ENCODE data around the gene PLEKHA6.

The PLEKHA6 gene

DNA sequence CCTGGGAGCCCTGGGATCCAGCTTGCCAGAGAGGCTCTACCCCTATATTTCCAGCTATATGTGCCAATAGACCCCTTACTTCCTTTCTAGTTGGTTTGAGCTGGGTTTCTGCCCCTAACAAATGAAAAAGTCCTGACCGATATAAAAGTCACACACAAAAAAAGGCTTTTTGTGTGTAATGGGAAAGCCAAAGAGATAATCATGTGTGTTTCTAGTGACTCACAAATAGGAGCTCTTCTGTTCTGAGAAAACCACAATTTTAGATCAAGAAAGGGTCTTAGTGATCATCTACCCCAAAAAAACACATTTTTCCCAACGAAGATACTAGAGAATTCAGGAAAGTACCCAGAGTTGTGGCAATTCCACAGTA lies 23.0 kb upstream of the PLEKHA6 start:
- no peak for DNase-seq

DNA sequence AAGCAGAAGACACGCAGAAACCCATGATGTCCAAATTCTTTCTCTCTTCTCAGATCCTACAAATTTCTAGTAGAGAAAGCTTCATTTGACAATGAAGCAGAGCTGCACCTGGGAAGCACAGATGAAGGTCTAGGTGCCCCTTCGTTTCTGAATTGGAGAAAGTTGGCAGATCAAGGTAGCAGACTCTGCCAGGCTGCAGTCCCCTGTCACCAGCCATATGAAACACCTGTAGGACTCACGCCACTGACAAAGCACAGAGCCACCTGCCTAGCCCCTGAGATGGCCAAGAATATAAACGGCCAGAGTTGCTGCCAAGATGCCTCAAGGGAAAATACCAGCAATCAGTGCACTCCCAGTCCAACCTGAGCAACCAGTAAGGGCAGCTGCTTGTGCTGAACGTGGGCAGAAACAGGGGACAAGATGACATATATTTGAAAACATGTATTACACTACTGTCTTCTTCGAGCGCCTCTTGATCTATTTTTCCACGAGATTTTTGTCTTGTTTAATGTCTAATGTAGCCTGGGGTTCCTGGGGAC lies 20.6 kb upstream of the PLEKHA6 start:
- DNase-seq: no peak

DNA sequence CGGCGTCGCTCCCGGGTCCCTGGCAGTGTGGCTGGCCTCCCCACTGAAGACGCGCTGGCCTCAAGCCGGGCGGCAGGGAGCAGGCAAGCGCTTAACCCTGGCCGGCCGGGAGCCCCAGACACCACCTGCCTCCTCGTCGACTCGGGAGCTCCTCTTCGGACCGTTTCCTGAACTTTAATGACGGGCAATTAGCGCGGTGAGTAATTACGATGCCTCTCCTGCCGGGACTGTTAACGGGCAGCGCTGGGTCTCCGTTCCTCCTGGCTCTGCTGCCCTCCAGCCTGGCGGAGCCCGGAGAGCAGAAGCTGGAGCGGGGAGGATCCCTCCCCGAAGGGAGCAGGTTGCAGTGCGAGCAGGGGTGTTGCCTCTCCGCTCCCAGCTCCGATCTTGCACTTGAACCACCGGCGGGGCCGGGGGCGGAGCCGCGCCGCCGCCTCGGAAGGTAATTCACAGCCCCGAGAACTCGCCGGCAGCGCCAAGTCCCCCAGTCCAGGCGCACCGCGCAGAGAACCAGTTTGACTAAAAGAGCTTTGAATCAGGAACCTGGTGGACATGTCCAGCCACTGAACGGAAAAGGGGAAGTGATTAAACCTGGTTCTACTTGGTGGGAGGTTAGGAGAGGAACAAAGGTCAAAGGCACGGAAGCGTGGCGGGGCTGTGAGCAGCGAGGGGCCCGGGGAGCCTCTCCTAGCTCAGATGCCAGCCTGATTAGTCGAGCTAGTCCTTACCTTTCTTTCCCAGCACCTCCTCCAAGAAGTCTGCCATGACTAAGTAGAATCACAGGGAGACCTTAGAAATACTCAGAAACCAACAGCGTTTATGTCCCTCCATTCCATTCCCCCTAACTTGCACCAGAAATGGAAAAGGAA lies 18.3 kb upstream of the PLEKHA6 start:
- peak; percentile 15 for DNase-seq

DNA sequence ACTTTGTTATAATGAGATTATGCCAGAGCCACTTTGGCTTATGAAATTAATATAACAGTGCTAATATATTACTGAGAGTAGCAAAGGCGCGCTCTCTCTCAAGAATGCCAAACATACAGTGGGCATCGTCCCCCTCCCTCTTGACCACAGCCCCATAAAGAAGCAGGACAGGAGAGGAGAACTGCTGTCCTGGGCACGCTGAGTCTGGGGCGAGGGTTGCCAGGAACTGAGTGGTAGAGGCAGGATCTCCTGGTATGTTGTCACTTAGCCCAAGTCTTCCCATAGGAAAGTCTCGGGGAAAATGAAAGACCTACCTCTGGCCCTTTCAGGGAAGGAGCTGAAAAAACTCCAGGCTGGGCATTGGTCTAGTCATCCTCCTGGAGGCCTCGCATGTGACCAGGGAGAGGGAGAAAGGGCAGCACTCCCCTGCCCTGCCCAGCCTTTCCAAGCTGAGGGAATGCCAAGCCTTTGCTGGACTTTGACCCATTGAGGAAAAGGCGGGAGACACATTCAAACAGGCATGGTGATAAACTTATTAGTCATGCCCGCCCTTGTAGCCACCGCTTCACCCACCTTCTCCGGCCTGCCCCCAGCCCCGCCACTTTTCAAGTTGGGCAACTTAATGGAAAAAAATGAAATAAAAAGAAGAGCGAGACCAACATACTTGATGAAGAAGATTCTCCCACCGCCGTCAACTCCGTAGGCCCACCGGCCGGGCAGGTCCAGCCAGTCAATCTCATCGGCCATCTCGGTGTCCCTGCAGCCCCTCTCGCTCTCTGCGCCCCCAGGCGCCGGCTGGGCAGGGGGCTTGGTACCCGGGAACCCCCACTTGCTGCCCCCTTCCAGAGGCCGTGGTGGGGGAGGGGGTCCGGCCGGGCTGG lies 17.4 kb upstream of the PLEKHA6 start:
- DNase-seq: no peak

DNA sequence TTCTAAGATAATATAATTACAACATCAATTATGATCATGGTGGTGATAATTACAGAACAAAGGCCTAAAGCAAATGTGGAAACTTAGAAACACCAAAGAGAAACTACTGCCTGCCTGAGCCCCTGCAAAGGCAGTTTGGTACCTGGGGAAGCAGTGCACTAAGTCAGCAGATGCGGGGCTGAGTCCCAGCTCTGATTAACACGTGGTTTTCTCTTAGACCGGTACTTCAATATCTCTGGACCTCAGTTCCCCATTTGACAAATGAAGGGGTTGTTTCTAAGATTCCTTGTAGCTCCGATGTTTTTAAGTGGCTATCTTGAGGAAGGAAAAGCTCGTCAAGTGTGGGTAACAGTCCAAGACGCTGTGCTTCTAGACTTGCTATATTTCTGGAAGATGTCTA lies 16.7 kb upstream of the PLEKHA6 start:
- DNase-seq: no peak

DNA sequence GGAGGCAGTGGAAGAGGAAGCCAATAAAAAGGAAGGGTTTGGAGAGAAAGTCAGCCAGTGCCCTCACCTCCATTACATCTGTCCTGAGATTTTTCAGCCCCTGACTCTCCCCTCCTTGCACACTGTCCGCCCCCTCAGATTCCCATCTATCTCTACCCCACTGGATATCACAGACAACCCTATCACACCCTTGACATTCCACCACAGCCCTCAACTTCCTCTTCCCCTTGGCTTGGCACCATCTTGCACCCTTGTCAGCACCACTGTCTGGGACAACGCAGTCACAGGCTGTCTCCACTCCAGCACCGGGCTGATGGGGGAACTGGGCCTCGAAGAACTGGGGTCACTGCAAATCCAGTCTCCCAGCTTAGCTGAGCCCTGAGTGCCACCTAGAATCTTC lies 14.2 kb upstream of the PLEKHA6 start:
- DNase-seq: no peak

DNA sequence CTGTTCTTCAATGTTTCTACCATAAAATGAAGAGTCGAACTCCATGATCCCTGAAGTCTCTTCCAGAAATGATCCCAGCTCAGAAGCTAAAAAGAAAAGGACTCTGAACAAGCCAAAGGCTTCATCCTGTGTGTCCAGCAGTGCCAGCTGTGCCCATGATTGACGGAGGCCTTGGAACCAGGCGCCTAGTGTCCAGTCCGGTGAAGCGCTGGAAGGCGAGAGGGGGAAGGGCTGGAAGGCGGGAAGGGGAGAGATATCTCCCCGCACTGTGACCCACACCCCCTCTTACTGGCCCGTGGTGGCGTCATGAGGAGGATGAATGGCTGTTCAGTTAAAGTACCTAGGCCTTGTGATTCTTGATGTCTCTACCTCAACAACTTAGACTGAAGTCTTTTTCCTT lies 10.4 kb upstream of the PLEKHA6 start:
- no peak for DNase-seq

DNA sequence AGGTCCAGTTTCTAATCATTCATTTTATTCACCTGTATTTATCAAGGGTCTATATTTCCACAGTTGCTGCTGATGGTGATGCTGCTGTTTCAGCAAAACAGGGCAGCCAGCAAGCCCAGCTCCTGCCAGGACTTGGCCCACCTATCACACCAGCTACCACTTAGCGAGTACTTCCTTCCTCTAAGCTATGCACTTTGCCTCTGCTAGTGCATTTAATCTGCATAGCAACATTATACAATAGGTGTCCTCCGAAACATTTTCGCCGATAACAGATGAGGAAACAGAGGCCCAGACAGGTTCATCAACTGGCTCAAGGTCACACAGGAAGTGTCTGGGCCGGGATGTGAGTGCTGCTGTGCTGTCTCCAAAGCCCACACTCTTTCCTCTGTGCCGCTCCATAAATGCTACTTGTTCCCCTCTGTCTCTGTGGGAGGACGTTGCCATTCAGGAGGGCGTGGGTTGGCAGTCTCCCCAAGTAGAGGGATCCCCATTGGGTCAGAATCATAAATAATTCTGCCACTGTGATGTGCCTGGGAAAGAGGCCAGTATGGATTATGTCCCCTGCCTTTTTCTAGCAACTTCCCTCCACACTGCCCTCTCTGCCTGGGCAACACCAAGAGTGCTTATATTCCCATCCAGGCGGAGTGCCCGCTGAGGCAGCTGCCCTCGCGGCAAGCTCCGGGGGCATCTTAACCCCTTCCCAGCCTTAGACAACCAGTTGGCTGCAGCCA lies 9.4 kb upstream of the PLEKHA6 start:
- no peak for DNase-seq

DNA sequence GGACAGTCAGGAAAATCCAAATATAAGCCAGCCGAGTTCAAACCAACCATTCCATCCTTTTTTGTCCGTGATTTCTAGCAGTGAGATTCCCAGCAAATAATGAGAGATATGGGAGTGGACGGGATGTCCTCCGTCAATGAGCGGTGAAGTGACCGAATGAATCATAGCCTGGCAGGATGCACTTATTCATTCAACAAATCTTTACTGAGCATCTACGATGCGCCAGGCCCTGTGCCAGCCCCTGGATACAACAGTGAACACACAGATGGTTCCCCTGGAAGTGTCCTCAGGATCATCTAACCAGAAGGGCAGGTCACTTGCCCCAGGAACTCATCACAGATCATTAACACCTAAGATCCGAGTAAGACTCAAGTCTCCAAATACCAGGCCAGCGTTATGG lies 8.2 kb upstream of the PLEKHA6 start:
- DNase-seq: no peak

DNA sequence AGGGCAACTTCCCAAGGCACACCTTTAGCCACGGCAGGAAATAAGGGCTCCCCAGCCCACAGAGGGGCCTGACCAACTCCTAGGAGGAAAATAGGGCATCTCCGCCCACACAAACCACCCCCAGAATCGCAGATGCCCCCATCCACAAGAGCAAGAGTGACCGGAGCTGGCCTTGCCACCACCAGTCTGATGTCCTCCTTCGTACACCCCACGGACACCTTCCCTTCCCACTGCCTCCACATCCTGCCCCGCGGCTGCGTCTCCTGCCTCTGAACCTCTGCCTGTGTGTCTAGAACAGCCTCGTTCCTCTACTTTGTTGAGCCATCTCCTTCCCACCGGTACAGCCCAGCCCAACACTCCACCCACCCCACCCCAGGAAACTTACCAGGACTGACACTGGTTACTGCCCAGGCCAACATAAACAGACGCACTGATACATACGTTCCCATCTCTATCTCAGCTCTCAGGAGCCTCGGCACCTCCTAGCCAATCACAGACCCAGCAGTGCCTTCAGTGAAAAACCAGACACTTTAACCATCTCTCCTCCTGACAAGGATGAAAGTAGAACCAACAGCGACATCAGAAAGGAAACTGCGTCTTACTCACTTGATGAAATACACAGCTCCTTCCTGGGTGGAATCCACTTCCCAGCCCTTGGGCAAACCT lies 7.6 kb upstream of the PLEKHA6 start:
- no peak for DNase-seq

DNA sequence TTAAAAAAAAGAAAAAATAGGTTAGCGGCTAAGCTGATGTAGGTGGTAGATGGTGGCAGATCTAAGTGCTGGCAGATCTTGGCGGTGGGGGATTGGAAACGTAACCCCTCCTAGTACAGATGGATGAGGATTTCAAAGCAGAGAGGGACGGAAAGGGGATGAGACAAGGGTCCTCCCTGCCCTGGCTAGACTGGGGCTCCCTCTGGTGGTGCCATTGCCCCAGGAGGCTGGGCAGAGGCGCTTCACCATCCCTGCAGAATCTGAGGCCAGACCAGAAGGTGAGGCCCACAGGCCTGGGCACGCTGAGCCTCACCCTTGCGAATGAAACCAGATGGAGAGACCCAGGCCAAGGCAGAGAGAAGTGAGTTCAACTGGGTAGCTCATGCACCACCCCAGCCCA lies 7.0 kb upstream of the PLEKHA6 start:
- no peak for DNase-seq

DNA sequence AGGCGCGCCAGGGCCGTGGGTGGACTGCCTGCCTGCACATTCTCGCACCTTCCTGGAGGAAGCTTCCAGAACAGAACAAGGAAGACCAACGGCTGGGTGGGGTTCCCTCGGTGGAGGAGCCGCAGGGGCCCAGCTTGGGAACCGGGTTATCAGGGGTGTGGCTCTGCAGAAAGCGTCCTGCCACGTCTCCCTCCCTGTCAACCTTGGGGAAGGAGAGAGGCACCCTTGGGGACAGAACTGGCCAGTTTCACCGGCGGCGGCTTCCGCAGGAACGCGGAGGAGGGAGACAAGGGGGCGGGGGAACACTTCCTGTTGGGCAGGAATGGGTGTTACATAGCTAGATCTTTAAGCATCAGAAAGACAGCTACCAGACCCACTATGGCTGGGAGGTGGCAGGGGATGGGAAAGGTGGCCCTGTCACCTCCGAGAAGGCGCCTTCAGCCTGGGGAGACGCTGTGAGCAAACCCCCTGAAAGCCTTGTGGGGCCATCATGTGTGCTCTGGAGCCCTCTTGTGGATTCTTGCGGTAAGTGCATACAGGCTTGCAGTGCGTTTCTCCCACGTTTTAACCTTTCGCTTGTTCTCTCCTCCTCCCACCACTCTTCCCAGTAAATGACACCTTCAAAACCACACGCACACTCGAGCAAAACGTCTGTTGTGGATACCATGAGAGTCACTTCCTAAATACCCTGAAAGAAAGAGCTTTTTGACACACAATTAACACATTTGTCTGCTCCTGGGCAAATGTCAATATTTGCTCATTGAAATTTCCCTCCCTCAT lies 3.8 kb upstream of the PLEKHA6 start:
- peak; percentile 79 for DNase-seq

DNA sequence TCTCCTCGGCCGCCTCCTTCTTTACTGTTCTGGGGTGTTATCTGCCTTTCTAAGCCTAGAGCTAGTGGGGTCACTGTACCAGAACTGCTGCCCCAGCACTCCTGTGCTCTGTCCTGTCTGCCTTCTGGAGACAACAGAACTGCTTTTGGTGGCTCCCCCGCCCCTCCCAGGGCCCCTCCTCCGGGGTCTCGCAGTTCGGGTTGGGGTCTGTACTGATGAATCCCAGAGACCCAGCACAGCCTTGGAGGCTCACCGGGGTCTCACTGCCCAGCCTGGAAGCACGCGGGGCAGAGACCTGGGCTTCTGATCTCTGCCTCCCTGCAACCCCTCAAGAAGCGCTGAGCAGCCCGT lies 3.2 kb upstream of the PLEKHA6 start:
- no peak for DNase-seq

DNA sequence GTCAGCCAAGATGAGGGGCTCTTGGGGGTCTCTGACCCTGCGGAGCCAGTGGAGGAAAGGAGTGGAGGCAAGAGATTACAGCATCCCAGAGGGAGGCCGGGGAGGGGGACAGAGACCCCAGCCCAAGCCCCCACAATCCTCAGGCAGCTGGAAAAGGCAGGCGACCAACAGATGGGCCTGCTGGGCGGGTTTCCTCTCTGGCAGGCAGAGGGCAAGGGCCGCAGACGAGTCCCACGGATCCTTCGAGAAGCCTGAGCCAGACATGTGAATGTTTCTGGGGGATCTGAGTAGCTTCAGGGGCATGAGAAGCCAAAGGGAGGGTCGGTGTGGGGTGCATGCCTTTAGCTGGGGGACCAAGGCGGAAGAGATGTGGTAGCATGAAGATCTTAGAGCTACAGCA lies 2.1 kb upstream of the PLEKHA6 start:
- no peak for DNase-seq

DNA sequence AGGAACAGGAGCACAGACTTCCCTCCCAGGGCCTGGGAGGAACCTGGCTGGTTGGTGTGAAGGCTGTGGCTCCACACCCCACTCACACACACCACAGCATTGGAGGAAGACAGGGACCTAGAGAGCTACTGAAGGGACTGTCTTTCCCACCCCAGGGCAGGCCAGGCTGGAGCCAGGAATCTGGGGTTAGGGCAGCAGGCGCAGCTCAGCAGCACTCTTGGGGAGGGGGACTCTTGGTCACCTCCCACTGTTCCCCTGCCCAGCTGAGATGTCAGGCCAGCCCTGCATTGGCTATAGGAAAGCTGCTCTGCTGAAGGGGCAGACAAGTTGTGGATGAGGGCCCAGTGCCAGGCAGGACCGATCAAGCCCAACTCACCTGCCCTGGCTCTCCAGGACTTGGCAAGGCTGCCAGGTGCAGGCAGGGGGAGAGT lies 1.6 kb upstream of the PLEKHA6 start:
- no peak for DNase-seq

DNA sequence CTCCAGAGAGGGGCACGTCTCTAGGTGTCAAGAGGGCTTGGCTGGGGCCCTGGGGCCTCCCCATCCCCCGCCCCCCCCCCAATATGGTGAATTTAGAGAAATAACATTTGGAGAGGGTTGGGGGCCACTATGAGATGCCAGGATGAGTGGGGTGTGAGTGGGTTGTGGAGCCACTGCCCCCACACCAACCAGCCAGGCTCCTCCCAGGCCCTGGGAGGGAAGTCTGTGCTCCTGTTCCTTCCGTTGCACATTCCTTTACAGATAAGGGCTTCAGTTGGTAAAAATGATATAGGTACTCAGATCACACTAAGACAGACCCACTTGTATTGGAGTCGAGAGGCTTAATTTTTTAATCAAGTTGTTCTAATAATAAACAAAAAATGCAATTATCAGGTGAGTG lies 585 bp upstream of the PLEKHA6 start:
- no peak for DNase-seq

DNA sequence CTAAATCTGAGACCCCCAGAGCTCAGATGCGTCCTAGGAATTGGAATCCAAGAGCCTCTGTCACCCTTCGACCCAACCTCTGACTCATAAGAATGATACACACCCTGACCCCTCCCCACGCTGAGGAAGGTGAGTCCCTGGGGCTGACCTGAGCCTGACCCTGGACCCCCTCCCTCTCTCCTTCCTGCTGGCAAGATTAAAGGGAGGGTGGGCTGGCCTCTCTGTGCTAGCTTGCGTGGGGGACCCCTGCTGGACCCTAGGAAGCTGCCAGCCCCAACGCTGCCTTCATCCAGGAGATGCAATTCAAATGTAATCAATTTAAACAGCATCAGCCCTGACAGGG lies 627 bp downstream of the PLEKHA6 start:
- no peak for DNase-seq

DNA sequence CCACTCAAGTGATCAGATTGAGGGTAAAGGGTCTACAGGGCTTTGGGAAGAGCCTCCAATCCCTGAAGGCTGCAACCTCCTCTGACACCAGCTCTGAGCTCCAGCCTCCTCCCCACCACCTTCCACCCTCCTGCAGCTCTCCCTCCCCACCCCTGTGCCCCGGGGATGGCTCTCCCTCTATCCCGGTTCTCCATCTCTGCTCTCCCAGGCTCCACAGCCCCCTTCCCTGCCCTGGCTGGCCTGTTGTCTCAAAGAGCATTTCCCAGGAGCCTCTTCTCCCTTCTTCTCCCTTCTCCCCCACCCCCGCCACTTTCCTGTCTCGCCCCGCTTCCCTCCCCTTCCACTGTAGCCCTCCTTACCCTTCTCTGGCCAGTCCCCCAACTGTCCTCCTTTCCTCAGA lies 1.1 kb downstream of the PLEKHA6 start:
- DNase-seq: no peak

DNA sequence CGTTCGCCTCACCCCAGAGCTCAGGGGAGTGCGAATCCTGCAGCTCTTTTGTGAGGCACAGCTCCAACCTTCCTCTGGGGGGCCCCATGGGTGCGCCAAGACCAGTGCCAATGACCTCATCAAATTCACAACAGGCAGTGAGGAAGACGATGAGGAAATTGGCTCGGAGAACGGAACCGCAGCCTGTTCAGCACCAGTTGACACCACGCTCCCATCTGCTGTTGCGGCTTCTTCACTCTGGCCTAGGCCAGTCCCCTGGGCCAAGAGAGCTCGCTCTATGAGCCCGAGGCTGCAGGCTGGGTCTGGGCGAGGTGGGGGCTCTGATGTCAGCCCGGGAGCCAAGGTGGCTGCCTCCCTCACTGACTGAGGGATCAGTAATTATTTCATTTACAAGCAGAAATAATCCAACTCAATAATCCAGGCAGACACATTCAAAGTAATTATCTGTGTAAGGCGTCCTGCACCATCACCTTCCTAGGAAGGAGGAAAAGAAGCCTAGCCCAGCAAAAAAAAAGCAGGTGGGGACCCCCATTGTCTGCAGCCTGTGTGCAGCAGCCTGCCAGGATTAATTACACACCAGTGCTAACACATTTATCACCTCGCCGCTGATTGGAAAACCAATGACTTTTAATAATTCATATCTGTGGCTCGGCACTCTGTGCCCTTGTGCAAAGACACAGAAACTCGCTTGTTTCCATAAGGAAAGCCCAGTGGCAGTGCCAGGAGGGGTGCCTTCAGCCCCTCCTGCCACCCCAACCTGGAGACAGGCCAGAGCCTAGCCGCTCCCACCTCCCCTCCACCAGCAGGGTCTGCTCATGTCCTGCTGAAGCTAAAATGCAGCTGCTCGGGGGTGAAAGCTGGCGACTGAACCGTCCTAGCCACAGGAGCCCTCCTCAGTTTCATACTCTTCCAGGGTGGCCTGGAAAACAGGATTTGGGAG lies 1.9 kb downstream of the PLEKHA6 start:
- no peak for DNase-seq

DNA sequence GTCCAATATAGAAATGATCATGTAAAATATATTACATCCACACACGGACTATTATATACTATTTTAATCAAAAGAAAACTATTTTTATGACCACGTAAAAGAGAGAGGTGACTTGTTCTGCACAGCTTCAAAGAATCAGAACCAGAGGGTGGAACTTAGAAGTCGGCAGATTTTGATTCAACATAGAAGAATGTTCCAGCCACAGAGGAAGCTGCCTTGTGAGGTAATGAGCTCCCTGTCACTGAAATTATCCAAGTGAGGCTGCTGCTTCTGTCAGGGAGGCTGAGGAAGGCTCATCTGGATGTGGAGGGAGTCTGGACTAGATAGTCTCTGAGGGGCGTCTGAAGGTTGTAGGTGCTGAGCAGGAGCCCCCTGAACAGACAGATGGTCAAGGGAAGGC lies 2.7 kb downstream of the PLEKHA6 start:
- no peak for DNase-seq

DNA sequence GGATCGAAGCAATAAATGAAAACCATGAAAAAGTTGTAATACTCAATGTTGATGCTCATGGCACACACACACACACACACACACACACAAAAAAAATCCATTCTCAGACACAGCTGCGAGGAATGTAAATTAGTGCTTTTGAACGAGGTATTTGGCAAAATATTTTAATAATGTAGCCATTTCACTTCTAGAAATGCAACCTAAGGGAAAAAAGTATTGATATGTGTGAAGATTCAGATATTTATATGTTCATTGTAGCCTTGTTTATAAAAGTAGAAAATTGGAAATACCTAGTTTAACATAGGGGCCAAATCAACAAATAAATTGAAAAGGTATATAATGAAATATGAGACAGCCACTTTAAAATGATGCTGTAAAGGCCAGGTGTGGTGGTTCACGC lies 3.8 kb downstream of the PLEKHA6 start:
- DNase-seq: no peak
